GM21619 (cell line): ENCODE measurements around the gene SP2.
A peak's percentile ranks its signal among the peaks of the same experiment; 100 is the strongest.

Experiments
- ATAC-seq: cut with Tn5 transposase; IDR thresholded peaks from one replicate; pipeline ENCODE4 v1.9.1; 2021; ENCODE audit not compliant: unreplicated experiment

SP2 gene

GRCh38 chr17:47895856-47896671 lies at the start of gene SP2:
Gene SP2, plus strand, starts transcription at chr17:47896236. Its CDS starts 51 bp downstream, at chr17:47896287.
- peak; percentile 87 for ATAC-seq

- ATAC-seq = no peak
Measured at GRCh38 chr17:47846716-47847340, 49.2 kb upstream of the SP2 start.

GRCh38 chr17:47847341-47848197 lies 48.5 kb upstream of the SP2 start:
- ATAC-seq = no peak

GRCh38 chr17:47848198-47848513 lies 47.9 kb upstream of the SP2 start:
- ATAC-seq = no peak

GRCh38 chr17:47850373-47850691 lies 45.7 kb upstream of the SP2 start:
- ATAC-seq = no peak

GRCh38 chr17:47850692-47851573 lies 45.1 kb upstream of the SP2 start, which contains the start of gene SP6:
Gene SP6, minus strand, starts transcription at chr17:47851163. Its CDS starts 2,734 bp downstream, at chr17:47848429.
- ATAC-seq = no peak

- no peak for ATAC-seq
Measured at GRCh38 chr17:47851764-47852112, 44.3 kb upstream of the SP2 start.

- ATAC-seq = no peak
Measured at GRCh38 chr17:47852113-47852949, 43.7 kb upstream of the SP2 start.

- ATAC-seq = no peak
Measured at GRCh38 chr17:47853616-47854015, 42.4 kb upstream of the SP2 start.

GRCh38 chr17:47855737-47856136 lies 40.3 kb upstream of the SP2 start:
- ATAC-seq = no peak

- no peak for ATAC-seq
Measured at GRCh38 chr17:47856830-47857229, 39.2 kb upstream of the SP2 start.

- ATAC-seq = no peak
Measured at GRCh38 chr17:47857551-47858455, 38.2 kb upstream of the SP2 start.

- ATAC-seq = no peak
Measured at GRCh38 chr17:47860386-47860785, 35.6 kb upstream of the SP2 start.

GRCh38 chr17:47862621-47863440 lies 33.2 kb upstream of the SP2 start:
- no peak for ATAC-seq

GRCh38 chr17:47864791-47865216 lies 31.2 kb upstream of the SP2 start:
- ATAC-seq = no peak

- ATAC-seq = no peak
Measured at GRCh38 chr17:47866941-47867340, 29.1 kb upstream of the SP2 start.

- no peak for ATAC-seq
Measured at GRCh38 chr17:47867813-47868533, 28.1 kb upstream of the SP2 start.
